Suppressor macrophage (primary cell): Measurements from ENCODE around the gene TADA2A.
"Not testable (repeated sequence)": the region's sequence is repeated elsewhere in the genome, so short reads cannot be mapped to it uniquely, and the experiment has no call there.

Experiments used
- DNase-seq, 4 experiments: peaks; one replicate each; pipeline ENCODE4 v3.0.0-alpha.2; 2020 to 2022

TADA2A gene

DNA sequence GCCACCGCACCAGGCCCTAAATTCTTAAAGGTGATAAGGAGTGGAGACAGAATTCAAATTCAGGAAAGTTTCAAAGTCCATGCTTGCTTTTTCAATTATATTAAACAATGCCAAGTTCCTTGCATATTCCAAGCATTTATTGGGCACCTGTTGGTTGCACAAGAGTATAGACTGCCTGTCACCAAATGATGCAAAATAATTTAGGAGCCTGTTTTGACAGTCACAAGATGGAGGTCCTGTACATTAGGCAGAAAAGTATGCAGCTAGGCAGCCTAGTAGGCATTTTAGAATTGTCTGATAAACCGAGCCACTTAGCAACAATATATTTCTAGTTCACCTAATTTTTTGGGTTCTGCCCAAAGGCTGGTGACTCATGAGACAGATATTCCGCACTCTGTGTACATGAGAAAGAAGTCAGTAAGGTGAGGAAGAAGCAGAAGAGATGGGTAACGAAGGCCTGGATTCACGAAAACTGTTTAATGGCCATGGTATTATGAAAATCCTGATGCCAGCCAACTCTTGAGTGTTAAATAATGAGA, 7.4 kb upstream of the TADA2A start:
- no peak for DNase-seq

- DNase-seq, result no peak
Observed at GRCh38 chr17:37400505-37400904, 6.2 kb upstream of the TADA2A start.

- not testable (repeated sequence) for DNase-seq
Observed at GRCh38 chr17:37405522-37405921, 1.2 kb upstream of the TADA2A start.

DNA sequence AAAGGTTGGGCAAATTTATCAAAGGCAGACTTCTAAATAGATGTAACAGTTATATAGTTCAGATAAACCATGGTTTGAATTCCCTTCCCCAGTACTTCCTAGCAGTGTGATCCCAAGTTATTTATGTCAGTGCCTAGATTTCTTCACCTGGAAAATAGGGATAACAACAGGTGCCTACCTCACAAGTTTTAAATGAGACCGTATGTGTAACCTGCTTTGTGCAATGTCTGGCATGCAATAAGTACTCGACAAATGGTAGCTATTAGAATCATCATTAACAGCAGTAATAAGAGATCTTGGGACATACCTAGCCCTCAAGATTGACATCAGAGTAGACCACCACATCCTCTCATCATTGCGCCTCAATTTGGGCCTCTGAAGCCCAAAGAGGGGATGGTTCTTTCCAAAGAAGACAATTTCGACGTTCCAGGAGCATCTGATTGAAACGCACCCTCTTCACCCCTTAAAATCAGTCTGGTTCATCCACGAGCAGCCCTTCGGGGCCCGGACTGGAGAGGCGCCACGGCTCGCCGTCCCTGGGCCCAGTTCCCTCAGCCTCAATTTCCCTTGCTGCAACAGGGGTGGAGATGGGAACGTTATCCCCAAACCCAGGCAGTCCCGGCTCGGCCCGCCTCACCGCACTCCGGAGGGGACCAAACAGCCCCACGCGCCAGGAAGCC, 591 bp upstream of the TADA2A start:
- DNase-seq, result peak in 1 of 4 experiments; percentile 3

- DNase-seq, result not testable (repeated sequence)
Observed at GRCh38 chr17:37408145-37408479, 1.4 kb downstream of the TADA2A start.

DNA sequence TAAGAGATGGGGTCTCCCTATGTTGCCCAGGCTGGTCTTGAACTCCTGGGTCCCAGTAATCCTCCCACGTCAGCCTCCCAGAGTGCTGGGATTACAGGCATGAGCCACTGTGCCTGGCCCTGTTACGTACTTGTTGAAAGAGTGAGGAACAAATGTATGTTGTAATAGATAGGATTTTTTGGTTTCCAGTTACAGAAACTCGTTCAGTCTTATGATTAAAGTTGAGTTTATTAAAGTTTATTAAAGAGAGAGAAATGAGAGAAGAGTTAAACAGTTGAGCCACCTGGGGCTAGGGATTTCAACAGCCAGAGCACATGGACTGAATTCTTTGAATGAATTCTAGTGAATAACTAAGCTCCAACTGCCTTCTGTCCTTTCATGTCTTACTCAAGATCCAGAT, 3.7 kb downstream of the TADA2A start:
- DNase-seq, result no peak

DNA sequence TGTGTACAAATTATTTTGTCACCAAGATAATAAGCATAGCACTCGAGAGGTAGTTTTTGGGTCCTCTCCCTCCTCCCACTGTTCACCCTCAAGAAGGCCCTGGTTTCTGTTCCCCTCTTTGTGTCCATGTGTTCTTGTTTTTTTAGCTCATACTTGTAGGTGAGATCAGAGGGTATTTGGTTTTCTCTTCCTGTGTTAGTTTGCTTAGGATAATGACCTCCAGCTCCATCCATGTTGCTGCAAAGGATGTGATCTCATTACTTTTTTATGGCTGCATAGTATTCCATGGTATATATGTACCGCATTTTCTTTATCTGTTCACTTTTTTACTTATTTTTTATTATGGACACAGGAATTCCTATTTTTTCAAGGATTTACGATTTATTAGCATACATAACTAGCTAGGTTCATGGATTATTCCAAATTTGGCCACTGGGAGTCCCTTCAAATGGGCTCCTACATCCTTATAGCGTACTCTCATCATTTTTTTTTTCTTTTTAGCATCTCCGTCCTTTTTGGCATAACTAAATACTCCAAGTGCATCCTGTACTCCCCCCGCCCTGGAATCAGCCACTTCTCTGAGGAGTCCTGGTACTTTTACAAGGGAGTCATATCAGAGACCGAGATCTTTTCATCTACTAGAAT, 7.3 kb downstream of the TADA2A start:
- no peak for DNase-seq

- DNase-seq, result no peak
Observed at GRCh38 chr17:37417852-37418251, 11.2 kb downstream of the TADA2A start.

GRCh38 chr17:37422971-37423625, 16.4 kb downstream of the TADA2A start:
- DNase-seq, result no peak

- DNase-seq, result no peak
Observed at GRCh38 chr17:37425268-37425667, 18.6 kb downstream of the TADA2A start.

- DNase-seq, result no peak
Observed at GRCh38 chr17:37429039-37429438, 22.4 kb downstream of the TADA2A start.

DNA sequence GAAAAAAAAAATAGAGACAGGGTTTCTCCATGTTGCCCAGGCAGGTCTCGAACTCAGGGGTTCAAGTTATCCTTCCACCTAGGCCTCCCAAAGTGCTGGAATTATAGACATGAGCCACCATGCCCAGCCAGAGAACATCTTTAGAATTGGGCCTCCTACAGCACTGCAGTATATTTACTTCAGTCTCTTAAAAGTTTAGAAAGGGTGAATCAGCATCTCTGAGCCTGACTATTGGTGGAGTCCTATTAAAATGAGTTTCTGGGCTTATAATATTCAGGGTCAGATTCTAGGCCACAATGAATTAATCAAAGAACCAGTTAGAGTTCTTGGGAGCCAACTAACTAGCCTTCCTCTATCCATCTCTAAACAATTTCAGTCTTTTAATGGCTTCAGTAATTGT, 22.8 kb downstream of the TADA2A start:
- DNase-seq, result no peak

- DNase-seq, result peak in 2 of 4 experiments; percentile 31 to 66
Observed at GRCh38 chr17:37430051-37430627, 23.5 kb downstream of the TADA2A start.

- DNase-seq, result no peak
Observed at GRCh38 chr17:37432671-37433070, 26.0 kb downstream of the TADA2A start.

- no peak for DNase-seq
Observed at GRCh38 chr17:37438141-37438540, 31.5 kb downstream of the TADA2A start.

DNA sequence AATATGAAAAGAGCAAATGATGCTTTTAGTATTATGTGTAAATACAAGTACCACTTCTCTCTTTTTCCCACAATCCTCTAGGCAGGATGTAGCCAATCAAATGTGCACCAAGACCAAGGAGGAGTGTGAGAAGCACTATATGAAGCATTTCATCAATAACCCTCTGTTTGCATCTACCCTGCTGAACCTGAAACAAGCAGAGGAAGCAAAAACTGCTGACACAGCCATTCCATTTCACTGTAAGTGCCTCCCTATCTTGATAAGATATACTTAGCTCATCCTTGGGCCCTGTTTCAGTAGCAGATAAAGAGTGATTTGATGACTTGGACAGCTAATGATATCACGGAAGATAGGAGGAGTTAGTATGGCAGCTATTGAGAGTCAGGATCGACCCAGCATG, 33.7 kb downstream of the TADA2A start:
- no peak for DNase-seq

GRCh38 chr17:37441369-37442014, 34.8 kb downstream of the TADA2A start:
- DNase-seq, result peak in 2 of 4 experiments; percentile 54 to 55

DNA sequence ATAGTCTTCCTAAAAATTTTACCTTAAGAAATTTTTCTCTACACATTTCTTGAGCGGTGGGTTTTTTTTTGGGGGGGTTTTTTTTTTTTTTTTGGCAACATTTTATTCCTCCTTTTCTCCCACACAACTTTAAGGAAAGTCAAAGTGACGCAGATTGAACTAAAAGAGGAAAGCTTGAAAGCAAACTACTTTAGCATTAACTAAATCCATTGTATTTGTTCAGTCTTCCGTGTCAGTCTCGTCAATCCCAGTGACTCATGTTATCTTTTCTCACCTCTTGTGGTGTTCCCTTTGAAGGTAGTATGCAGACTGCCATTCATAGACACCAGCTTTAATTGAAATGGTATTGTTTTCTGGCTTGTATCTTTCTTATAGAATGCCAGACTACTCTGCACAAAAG, 39.3 kb downstream of the TADA2A start:
- no peak for DNase-seq

DNA sequence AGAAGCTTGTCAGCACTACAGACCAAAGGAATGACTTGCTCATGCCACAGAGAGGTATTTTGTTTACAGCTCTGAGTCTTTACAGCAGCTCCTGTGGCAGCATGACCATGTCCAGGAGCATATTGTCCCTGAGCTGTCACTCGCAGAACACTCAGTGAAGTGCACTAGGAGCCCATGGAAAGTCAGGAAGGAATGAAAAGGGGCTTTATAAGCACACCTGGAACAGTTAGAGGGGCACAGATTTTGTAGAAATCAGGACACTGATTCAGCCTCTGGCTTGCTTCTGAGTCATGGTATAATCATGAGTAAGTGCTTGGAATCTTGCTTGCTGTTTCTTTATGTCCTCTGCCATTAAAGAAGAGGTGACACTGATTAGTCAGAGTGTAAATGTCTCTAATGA, 41.0 kb downstream of the TADA2A start:
- no peak for DNase-seq

DNA sequence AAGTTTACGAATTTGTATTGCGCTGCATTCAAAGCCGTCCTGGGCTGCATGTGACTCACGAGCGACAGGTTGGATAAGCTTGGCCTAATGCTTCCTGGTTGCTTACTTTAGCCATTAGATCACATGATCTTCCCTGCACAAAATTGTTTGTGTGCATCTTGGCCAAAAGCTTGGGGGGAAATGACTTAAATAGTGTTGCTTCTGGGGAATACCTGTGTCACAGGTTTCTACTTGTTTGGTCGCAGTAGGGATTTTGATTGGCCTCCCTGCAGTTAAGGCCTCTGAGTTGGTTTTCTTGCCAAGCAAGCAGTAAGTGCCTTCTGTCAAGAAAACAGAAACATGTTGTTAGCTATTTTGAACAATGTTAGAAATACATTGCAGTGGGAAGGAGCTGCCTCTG, 43.4 kb downstream of the TADA2A start:
- no peak for DNase-seq

- DNase-seq, result not testable (repeated sequence)
Observed at GRCh38 chr17:37457801-37458200, 51.1 kb downstream of the TADA2A start.

GRCh38 chr17:37458805-37459204, 52.1 kb downstream of the TADA2A start:
- DNase-seq, result no peak

DNA sequence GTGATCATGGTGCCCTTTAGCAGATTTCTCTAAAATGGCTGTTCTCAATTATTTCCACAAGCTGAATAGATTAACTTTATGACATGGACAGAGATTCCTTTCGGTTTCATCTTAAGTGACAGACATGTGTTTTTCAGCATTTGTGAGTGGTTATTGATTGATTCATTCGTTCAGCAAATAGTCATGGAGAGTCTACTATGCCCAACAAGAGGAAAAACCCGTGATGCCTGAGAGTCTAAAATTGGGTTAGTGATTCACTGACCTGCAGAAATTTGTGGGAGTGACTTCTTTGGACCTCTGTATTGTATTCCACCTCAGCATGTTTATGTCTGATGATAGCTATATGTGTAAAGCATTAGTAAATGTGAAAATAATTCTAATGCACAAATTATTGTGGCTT, 55.0 kb downstream of the TADA2A start:
- no peak for DNase-seq
